ENCODE results near the gene UMPS. TPM values are rescaled to one million over a fixed set of nuclear protein-coding genes. Genes with fewer than 3 reads are reported as not detected.

Gene UMPS
- total RNA-seq, 1 experiment from 2014 or later, result 61.8 TPM

- H3K9me3 ChIP-seq (ENCODE audit: insufficient read depth, low read depth), result no peaks in the 10 kb centered on the region
- ChIA-PET POLR2A (ENCODE audit: unreplicated experiment) (no interaction called here), CTCF (no interaction called here)
- H2AFZ ChIP-seq, result no peak overlapping the region
- peaks cover 8% of the 10 kb centered on the region for H3F3A ChIP-seq (ENCODE audit: insufficient read depth, low read depth)
- no peak for DNase-seq
- H4K20me1 ChIP-seq (ENCODE audit: insufficient read depth), result no peaks in the 10 kb centered on the region
- H3K79me2 ChIP-seq (ENCODE audit: low read depth), result no peaks in the 10 kb centered on the region
- no peak overlapping the region for H3K4me2 ChIP-seq
- intact Hi-C loops (cut with micrococcal nuclease; ENCODE audit: unreplicated experiment), result loop anchor here (5.0 kb wide), 2 partner anchors 196 to 674 kb away; no protein-coding TSS in a partner anchor
- H3K9me2 ChIP-seq (ENCODE audit: insufficient read depth), result no peaks in the 10 kb centered on the region
- no peak overlapping the region for H3K4me3 ChIP-seq
- H3K36me3 ChIP-seq (ENCODE audit: low read depth), result peaks cover 5% of the 10 kb centered on the region; the same call in 1 of the 2 replicates
- no TSS peak for BruUV-seq (replicated peaks)
- H3K4me1 ChIP-seq (replicated peaks; ENCODE audit: insufficient read depth), result peaks cover 13% of the 10 kb centered on the region
- no peak overlapping the region for H3K27ac ChIP-seq
- H3K27me3 ChIP-seq (ENCODE audit: insufficient read depth, low read depth), result no peaks in the 10 kb centered on the region
- TF ChIP-seq EZH2 (IDR thresholded peaks at IDR 0.05; ENCODE audit: low read depth), result no peak
- TF ChIP-seq, protein P1, sequence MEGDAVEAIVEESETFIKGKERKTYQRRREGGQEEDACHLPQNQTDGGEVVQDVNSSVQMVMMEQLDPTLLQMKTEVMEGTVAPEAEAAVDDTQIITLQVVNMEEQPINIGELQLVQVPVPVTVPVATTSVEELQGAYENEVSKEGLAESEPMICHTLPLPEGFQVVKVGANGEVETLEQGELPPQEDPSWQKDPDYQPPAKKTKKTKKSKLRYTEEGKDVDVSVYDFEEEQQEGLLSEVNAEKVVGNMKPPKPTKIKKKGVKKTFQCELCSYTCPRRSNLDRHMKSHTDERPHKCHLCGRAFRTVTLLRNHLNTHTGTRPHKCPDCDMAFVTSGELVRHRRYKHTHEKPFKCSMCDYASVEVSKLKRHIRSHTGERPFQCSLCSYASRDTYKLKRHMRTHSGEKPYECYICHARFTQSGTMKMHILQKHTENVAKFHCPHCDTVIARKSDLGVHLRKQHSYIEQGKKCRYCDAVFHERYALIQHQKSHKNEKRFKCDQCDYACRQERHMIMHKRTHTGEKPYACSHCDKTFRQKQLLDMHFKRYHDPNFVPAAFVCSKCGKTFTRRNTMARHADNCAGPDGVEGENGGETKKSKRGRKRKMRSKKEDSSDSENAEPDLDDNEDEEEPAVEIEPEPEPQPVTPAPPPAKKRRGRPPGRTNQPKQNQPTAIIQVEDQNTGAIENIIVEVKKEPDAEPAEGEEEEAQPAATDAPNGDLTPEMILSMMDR (conservative IDR thresholded peaks at IDR 0.05), result no peak
Observed at GRCh38 chr3:124763206-124763605, 33.0 kb downstream of the UMPS start.

DNA sequence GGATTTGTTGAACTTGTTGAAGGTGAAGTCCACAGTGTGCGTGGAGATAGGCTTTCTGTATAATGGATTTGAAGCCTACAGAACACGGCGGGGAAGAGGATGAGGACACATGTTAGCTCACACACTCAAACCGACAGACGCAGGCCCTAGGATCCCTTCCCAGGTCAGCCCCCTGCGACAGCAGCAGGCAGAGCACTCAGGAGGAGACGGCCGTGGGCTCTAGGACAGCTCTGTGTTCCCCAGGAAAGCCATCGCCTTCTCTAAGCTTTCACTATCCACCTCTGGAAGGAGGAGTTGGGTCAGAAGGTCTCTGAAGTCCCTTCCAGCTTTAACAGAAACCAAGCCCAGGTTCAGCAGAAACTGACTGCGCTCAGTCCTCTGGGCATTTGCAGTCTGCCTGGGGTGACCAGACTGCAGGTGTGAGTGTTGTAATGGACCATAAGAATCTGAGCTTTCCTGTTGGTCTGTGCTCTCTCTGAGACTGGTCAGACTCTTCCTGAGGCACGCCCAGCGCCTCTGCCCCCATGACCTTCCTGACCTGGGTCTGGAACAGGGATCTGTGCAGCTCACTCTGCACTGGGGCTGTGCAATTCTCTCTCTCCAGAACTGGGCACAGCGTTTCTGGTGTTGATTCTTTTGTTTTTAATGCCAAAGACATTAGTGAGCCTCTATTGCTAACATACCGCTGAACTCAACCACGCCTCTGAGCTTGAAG, 33.5 kb downstream of the UMPS start:
- CTCF ChIA-PET, result no interaction called here
- no peaks in the 10 kb centered on the region for H3K9me2 ChIP-seq (ENCODE audit: insufficient read depth)
- TF ChIP-seq, protein P1 (conservative IDR thresholded peaks at IDR 0.05), result no peak
- H3K36me3 ChIP-seq (ENCODE audit: low read depth), result peaks cover 5% of the 10 kb centered on the region; the same call in 1 of the 2 replicates
- peaks cover 13% of the 10 kb centered on the region for H3K4me1 ChIP-seq (replicated peaks; ENCODE audit: insufficient read depth)
- BruUV-seq (replicated peaks), result no TSS peak
- no peak overlapping the region for H3K4me2 ChIP-seq
- intact Hi-C loops (cut with micrococcal nuclease; ENCODE audit: unreplicated experiment), result loop anchor here (5.0 kb wide), 2 partner anchors 196 to 674 kb away; no protein-coding TSS in a partner anchor
- DNase-seq, result no peak
- no peaks in the 10 kb centered on the region for H4K20me1 ChIP-seq (ENCODE audit: insufficient read depth)
- H3K9me3 ChIP-seq (ENCODE audit: insufficient read depth, low read depth), result no peaks in the 10 kb centered on the region
- no peaks in the 10 kb centered on the region for H3K79me2 ChIP-seq (ENCODE audit: low read depth)
- peaks cover 8% of the 10 kb centered on the region for H3F3A ChIP-seq (ENCODE audit: insufficient read depth, low read depth)
- no peak overlapping the region for H3K27ac ChIP-seq
- H3K4me3 ChIP-seq, result no peak overlapping the region
- POLR2A ChIA-PET (ENCODE audit: unreplicated experiment), result no interaction called here
- no peaks in the 10 kb centered on the region for H3K27me3 ChIP-seq (ENCODE audit: insufficient read depth, low read depth)
- H2AFZ ChIP-seq, result no peak overlapping the region

- no peak overlapping the region for H3K4me2 ChIP-seq
- peaks cover 13% of the 10 kb centered on the region for H3K4me1 ChIP-seq (replicated peaks; ENCODE audit: insufficient read depth)
- POLR2A ChIA-PET (ENCODE audit: unreplicated experiment), result no interaction called here
- H3K9me3 ChIP-seq (ENCODE audit: insufficient read depth, low read depth), result no peaks in the 10 kb centered on the region
- H2AFZ ChIP-seq, result no peak overlapping the region
- H3K36me3 ChIP-seq (ENCODE audit: low read depth), result peaks cover 5% of the 10 kb centered on the region; the same call in 1 of the 2 replicates
- H3F3A ChIP-seq (ENCODE audit: insufficient read depth, low read depth), result peaks cover 8% of the 10 kb centered on the region
- no peak overlapping the region for H3K4me3 ChIP-seq
- no peaks in the 10 kb centered on the region for H4K20me1 ChIP-seq (ENCODE audit: insufficient read depth)
- no peaks in the 10 kb centered on the region for H3K27me3 ChIP-seq (ENCODE audit: insufficient read depth, low read depth)
- H3K79me2 ChIP-seq (ENCODE audit: low read depth), result no peaks in the 10 kb centered on the region
- intact Hi-C loops (cut with micrococcal nuclease; ENCODE audit: unreplicated experiment), result loop anchor here (5.0 kb wide), 2 partner anchors 197 to 673 kb away; no protein-coding TSS in a partner anchor
- CTCF ChIA-PET, result no interaction called here
- no TSS peak for BruUV-seq (replicated peaks)
- H3K9me2 ChIP-seq (ENCODE audit: insufficient read depth), result no peaks in the 10 kb centered on the region
- DNase-seq, result no peak
- H3K27ac ChIP-seq, result no peak overlapping the region
- TF ChIP-seq, protein P1 (conservative IDR thresholded peaks at IDR 0.05), result no peak
- TF ChIP-seq EZH2 (IDR thresholded peaks at IDR 0.05; ENCODE audit: low read depth), result no peak
Observed at GRCh38 chr3:124764746-124765145, 34.5 kb downstream of the UMPS start.

Data from PC-9 (cell line).